Pons (tissue), 1 donor: ENCODE data around the gene FRAS1.
A peak's percentile ranks its signal among the peaks of the same experiment; 100 is the strongest.

Experiments
- DNase-seq: peaks from one replicate; pipeline ENCODE4 v3.0.0-alpha.2; 2016; ENCODE audit warnings: low spot score

The FRAS1 gene

GRCh38 chr4:78551420-78552351 lies 494.6 kb downstream of the FRAS1 start, which contains the start of gene ANXA3:
Gene ANXA3 (plus strand): TSS chr4:78551770. CDS start chr4:78554474, 2,704 bp downstream.
- DNase-seq: no peak

DNA sequence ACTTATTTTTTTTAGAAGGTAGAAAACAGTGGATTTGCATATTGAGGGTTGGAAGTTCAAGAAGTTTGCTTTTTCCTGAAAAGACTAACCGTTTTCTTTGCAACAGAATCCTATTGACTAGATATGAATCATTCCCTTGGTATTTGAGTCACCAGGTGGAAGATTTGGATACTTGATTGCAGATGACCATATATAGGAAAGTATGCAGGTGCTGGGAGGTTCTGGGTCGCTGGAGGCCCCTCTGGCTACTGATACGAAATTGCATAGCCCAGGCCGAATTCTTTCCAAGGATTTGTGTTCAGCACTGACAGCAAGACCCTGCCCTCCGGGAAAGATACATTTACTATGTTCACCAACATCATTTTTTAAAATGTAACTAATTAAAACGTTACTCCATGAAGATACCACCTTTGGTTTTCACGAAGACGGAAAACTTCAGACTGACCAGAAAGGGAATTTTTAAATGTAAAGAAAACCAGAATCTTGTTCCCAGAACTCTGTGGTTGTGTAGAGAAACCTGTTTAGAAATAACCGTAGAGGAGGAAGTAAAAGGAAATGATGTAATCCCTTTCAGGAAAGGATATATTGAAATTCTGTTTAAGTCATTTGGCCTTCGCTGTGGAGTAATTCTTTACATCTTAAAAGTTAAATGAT lies 495.4 kb downstream of the FRAS1 start:
- DNase-seq: no peak

DNA sequence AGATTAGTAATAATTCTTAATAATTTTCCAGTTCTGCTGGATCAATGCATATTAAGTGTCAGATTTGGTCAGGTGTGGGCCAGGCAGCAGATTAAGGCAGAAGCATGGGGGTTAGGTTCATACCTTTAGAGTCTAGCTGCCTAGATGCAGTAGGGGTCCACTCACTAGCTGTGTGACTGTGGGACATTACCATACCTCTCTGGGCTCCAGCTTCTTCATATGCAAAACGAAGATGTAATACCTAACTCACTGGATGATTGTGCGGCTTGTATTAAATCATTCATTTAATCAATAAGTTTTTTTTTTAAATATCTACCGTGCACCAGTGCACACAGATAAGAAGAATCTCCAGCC lies 495.9 kb downstream of the FRAS1 start:
- no peak for DNase-seq

GRCh38 chr4:78553529-78554060 lies 496.5 kb downstream of the FRAS1 start:
- no peak for DNase-seq

- DNase-seq: no peak
Measured at GRCh38 chr4:78556665-78557064, 499.5 kb downstream of the FRAS1 start.

DNA sequence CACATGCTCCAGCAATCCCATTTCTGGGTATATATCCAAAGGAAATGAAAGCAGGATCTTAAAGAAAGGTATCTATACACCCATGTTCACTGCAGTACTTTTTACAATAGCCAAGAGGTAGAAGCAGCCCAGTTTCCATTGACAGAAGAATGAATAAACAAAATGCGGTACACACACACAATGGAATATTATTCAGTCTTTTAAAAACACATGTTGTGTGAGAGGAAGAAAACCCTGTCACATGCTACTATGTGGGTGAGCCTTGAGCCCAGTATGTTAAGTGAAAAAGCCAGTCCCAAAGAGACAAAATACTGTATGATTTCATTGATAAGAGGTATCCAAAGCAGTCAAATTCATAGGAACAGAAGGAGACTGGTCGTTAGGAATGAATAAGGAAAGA lies 500.7 kb downstream of the FRAS1 start:
- no peak for DNase-seq

GRCh38 chr4:78558410-78558809 lies 501.3 kb downstream of the FRAS1 start:
- DNase-seq: no peak

DNA sequence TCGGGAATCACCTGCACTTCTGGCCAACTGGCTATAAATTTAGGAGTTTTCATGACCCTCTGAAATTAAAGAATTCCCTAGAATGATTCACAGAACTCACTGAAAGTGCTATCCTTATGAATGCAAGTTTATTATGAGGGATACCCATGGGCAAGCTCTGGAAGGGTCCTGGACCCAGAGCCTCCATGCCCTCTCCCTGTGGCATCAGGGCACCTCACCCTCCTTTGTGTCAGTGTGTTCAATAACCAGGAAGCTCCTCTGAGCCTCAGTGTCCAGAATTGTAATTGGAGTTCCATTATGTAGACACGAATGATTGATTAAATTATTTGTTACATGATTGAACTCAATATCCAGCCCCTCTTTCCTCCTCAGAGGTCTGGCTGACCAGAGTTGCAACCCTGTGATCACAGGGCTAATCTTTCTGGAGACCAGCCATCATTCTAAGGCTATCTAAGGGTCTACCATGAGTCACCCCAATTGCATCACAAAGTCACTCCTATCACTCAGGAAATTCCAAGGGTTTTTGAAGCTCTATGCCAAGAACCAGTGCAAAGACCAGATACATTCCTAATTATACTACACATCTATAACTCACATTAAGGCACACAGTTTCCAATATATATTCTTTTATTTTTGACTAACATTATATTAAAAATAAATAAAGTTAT lies 503.3 kb downstream of the FRAS1 start:
- no peak for DNase-seq

GRCh38 chr4:78561677-78562076 lies 504.6 kb downstream of the FRAS1 start:
- no peak for DNase-seq

GRCh38 chr4:78562687-78563086 lies 505.6 kb downstream of the FRAS1 start:
- no peak for DNase-seq

DNA sequence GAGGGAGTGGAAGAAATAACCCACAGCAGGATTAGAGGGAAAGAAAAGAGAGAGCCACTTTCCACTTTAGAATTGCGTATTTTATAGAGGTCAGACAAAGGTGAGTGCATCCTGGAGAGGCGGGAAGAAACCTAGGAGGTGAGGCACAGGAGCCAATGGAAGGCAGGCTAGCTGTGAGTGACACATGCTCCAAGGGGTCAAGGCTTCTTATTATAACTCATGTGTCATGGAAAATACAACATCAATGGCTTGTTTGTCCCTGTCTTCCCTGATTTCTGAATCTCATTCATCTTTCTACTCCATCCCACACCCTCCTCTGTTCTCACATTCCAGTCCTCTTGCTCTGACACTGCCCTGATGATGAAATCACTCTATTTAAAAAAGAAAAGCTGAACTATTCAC lies 508.8 kb downstream of the FRAS1 start:
- DNase-seq: no peak

- no peak for DNase-seq
Measured at GRCh38 chr4:78566834-78567499, 509.8 kb downstream of the FRAS1 start.

DNA sequence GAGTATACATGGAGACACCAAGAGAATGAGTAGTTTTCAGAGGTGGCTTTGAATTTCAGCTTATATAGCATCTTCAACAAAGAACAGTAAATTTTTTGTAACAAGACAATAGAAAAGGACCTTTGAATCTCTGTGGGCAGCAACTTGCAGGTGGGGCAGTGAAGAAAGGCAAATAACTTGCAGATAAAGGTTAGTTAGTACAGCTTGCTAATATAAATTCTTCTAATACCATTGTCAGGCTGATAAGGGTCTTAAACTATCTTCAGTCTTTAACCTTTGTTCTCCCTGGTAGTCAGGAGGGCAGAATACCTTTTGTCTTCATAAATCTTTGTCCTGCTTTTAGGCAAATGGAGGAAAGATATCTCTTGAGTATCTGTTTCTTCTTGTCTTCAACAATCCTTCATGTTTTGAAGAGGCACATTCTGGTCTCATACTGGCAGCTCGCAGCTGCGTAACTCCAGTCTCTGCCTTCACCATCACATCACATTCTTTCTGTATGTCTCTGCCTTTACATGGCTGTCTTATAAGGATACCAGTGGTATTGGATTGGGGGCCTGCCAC lies 510.5 kb downstream of the FRAS1 start:
- DNase-seq: no peak

- DNase-seq: no peak
Measured at GRCh38 chr4:78568640-78569305, 511.6 kb downstream of the FRAS1 start.

DNA sequence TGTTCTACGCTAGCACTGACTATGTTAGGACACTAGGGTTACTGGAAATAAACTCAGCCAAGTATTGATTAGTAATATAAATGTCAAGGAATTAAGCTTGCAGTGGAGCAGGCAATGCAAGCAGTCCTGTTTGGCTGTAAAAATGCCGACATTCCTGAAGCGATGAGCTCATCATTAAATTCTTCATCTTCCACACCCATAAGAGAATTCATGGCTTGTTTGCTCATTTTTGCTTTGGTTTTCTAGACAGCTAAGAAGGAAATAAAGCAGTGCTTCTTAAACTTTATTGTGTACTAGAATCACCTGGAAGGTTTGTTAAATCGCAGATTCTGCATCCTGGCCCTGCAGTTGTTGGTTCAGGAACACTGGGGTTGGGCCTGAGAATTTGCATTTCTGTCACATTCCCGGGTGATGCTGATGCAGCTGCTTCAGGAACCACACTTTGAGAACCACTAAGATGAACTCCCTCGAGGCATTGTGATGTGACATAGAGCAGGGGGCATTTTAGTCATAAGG lies 512.2 kb downstream of the FRAS1 start:
- DNase-seq: no peak

DNA sequence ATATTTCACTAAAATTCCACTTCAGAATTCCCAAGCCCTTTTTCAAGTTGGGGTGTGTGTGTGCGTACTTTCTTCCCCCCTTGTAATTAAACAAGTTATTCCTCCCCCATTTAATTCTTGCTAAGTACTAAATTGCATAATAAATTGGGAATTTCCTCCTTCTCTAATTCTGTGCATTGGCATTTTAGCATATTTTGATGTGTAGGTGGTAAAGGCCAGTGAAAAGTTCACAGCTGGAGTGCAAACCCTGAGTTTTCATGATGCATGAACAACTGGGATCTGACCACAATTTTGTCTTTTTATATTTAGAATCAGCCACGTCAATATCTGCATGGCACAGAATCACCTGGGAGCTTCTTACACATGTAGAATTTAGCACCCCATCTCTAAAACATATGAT lies 513.0 kb downstream of the FRAS1 start:
- DNase-seq: no peak

DNA sequence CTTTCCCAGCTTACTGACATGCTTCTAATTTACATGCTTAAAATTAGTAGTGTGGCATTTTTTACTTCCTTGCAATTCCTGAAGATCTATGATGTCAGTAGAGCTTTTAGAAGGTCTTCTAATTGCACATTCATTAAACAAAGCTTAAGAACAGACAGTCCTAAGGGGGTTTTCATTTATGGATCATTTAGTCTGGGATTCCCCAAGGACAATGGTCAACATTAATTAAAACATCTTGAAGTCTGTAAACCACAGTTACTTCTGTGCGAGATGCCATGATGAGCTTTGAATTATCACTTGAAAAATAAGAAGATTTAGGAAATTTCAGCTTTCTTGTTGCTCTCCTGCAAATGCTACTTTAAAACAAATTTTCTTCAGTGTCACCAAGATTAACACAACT lies 514.7 kb downstream of the FRAS1 start:
- DNase-seq: no peak

DNA sequence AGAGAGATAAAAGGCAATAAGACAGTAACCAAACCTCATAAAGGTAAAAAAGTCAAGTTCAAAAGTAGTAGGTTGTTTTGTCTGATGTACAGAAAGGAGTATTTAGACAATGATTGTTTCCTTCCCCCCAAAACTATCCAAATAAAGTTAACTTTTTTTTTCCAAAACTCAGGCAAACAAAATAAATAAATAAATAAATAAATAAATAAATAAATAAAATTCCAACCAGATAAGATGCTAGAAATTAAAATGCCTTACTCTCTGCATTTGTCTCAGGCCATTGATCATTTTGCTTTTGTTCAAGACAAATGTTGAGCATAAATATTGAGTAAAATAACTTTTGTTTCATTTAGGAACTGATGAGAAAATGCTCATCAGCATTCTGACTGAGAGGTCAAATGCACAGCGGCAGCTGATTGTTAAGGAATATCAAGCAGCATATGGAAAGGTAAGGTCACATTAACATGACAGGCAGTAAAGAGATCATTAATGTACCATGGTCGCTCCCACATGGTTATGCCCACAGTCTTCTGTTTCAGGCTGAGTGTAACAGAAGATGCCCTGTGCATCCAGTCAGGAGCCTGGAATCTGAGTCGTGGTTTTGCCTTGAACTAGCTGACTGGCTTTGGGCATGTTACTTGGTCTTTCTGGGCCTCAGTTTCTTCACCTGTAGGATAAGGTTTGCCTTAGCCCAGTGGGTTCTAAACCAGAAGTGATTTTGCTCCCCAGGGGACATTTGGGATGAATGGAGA lies 521.7 kb downstream of the FRAS1 start:
- DNase-seq: no peak

GRCh38 chr4:78581618-78582017 lies 524.5 kb downstream of the FRAS1 start:
- DNase-seq: peak; percentile 42

- no peak for DNase-seq
Measured at GRCh38 chr4:78584863-78585547, 527.9 kb downstream of the FRAS1 start.
